Measurements from ENCODE around the gene ENHO. TPM values are rescaled to one million over a fixed set of nuclear protein-coding genes. Genes with fewer than 3 reads are reported as not detected.

The ENHO gene
- total RNA-seq, 1 donor from 2014 or later, result 0.96 TPM

DNA sequence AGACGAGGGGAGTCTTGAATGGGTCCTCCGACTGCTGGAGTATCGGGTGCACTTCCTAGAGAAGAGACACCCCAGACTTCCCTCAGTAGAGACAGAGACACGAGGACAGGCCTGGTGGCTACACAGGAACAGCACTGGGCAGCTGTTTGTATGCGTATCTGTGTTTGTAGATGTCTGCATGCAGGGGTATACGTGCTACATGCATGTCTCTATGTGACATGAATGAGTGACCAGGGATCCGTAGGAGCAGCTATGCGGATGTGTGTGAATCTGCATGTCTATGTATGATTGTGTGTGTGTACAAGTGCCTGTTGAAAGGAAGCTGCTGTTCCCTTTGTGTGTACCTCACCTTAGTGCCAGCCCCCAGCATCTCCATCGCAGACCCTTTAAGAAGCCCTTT is 35.6 kb upstream of the ENHO start:
- Mint-ChIP-seq H3K27ac (no peak overlapping the region), H3K36me3 (peaks cover 4% of the 10 kb centered on the region), H3K4me1 (peaks cover 54% of the 10 kb centered on the region), H3K4me3 (no peak overlapping the region), H3K27me3 (ENCODE audit: low read depth) (peaks cover 11% of the 10 kb centered on the region), H3K9me3 (peaks cover 3% of the 10 kb centered on the region)
- no peak for TF ChIP-seq CTCF (IDR thresholded peaks at IDR 0.05; ENCODE audit: unreplicated experiment)
- DNase-seq (ENCODE audit: low spot score in 2 of 2, unreplicated experiment in 2 of 2), result no peak

DNA sequence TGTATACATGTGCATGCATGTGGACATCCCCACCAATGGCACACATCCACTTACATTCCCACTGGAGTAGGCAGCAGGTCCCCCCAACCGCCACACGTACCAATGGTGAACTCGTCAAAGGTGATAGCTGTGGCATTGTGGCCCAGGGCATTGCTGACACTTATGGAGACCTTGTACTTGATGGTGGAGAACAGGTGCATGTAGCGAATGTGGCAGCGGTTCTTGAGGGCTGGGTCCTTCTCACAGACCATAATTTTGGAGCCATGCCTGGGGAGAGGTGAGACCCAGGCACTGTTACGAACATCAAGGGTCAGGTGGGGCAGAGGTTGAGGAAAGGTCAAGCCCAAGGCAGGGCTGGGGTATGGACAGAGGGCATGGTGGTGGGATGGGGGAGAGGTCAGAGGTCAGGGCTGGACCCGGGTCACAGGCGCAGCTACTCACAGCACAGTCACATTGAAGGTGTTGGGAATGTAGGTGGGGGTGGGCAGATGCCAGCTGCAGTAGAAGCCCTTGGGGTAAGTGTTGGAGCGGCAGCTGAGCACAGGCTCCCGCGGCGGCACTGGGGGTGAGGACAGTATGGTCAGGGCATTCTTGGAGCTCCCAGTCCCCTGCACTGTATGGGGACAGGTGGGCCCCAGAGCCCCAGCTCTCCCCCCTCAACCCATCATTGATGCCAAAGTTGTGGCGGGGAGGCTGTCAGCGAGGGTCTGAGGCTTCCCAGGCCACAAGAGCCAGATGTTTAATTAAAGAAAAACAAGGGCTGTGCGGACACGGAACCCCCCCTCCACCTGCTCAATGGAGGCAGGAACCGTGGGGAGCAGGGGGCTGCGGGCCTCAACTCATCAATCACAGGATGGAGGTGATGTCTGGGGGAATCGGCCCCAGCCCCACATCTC is 34.9 kb upstream of the ENHO start:
- Mint-ChIP-seq H3K4me3 (no peak overlapping the region), H3K27me3 (ENCODE audit: low read depth) (peaks cover 6% of the 10 kb centered on the region), H3K9me3 (peaks cover under 1% of the 10 kb centered on the region), H3K27ac (no peak overlapping the region), H3K4me1 (peaks cover 54% of the 10 kb centered on the region), H3K36me3 (peaks cover under 1% of the 10 kb centered on the region)
- no peak for DNase-seq (ENCODE audit: low spot score in 2 of 2, unreplicated experiment in 2 of 2)
- TF ChIP-seq CTCF (IDR thresholded peaks at IDR 0.05; ENCODE audit: unreplicated experiment), result no peak

- DNase-seq (ENCODE audit: low spot score in 2 of 2, unreplicated experiment in 2 of 2), result no peak
- Mint-ChIP-seq H3K27ac (no peak overlapping the region), H3K4me3 (no peak overlapping the region), H3K9me3 (no peaks in the 10 kb centered on the region), H3K36me3 (no peaks in the 10 kb centered on the region), H3K4me1 (peaks cover 54% of the 10 kb centered on the region), H3K27me3 (ENCODE audit: low read depth) (peaks cover 8% of the 10 kb centered on the region)
- no peak for TF ChIP-seq CTCF (IDR thresholded peaks at IDR 0.05; ENCODE audit: unreplicated experiment)
These were observed 34.2 kb upstream of the ENHO start for GRCh38 chr9:34556949-34557348.

DNA sequence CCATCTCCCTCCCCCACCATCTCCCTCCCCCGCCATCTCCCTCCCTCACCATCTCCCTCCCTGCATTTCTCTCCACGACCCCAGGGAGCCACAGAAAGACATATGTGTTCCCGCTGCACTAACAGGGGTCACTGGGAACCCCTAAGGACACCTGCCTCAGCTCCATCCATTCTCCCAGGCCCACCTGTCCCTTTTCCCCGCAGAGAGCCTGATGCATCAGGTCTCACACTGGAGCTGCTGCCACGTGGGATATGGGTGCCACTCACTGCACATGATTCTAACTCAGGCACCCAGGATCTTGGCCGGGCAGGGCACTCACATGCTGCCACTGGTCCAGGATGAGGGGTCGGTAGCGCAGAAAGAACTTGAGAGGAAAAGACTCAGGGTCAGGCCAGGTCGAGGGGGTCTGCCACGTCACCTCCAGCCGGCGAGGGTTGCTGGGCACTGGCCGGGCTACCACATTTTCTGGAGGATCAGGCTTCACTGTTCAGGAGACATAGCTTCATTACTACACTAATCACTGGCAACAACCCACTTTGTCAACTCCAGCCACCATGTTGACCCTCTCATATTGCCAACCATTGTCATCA is 33.2 kb upstream of the ENHO start:
- H3K27ac Mint-ChIP-seq, result no peak overlapping the region
- peaks cover 8% of the 10 kb centered on the region for H3K27me3 Mint-ChIP-seq (ENCODE audit: low read depth)
- no peaks in the 10 kb centered on the region for H3K9me3 Mint-ChIP-seq
- TF ChIP-seq CTCF (IDR thresholded peaks at IDR 0.05; ENCODE audit: unreplicated experiment), result no peak
- no peak overlapping the region for H3K4me3 Mint-ChIP-seq
- no peaks in the 10 kb centered on the region for H3K36me3 Mint-ChIP-seq
- peaks cover 50% of the 10 kb centered on the region for H3K4me1 Mint-ChIP-seq
- DNase-seq (ENCODE audit: low spot score in 2 of 2, unreplicated experiment in 2 of 2), result no peak

GRCh38 chr9:34555500-34555899 is 32.7 kb upstream of the ENHO start:
- no peak overlapping the region for H3K4me3 Mint-ChIP-seq
- H3K4me1 Mint-ChIP-seq, result peaks cover 49% of the 10 kb centered on the region
- H3K27me3 Mint-ChIP-seq (ENCODE audit: low read depth), result peaks cover 8% of the 10 kb centered on the region
- no peak for DNase-seq (ENCODE audit: low spot score in 2 of 2, unreplicated experiment in 2 of 2)
- H3K9me3 Mint-ChIP-seq, result no peaks in the 10 kb centered on the region
- no peak for TF ChIP-seq CTCF (IDR thresholded peaks at IDR 0.05; ENCODE audit: unreplicated experiment)
- no peak overlapping the region for H3K27ac Mint-ChIP-seq
- no peaks in the 10 kb centered on the region for H3K36me3 Mint-ChIP-seq
